Thyroid gland (tissue), 4 donors: ENCODE measurements around the gene GLG1. TPM values are rescaled to one million over a fixed set of nuclear protein-coding genes. Genes with fewer than 3 reads are reported as not detected.

Experiments
- DNase-seq, 2 donors: peaks; one replicate each; pipeline ENCODE4 v3.0.0-alpha.2; 2019
- H3K27ac ChIP-seq, 3 donors: fragments of 200-600 bp; sonication (generic); 1 replicate in 2 of 3; 2 replicates in 1 of 3; pipeline ENCODE4 v1.5.1; 2016 to 2019; ENCODE audit warnings: mild to moderate bottlenecking in 1 of 3, moderate library complexity in 1 of 3
- H3K27me3 ChIP-seq: fragments of 200-600 bp; sonication (generic); one replicate; pipeline ENCODE4 v1.5.1; 2019
- H3K36me3 ChIP-seq, 2 donors: fragments of 200-600 bp; sonication (generic); one replicate each; pipeline ENCODE4 v1.5.1; 2016 to 2019
- H3K4me1 ChIP-seq, 2 donors: fragments of 200-600 bp; sonication (generic); one replicate each; pipeline ENCODE4 v1.5.1; 2017 to 2019
- H3K4me3 ChIP-seq, 3 donors: fragments of 200-600 bp; sonication (generic); replicated peaks in 1 of 3; 1 replicate in 2 of 3; 2 replicates in 1 of 3; pipeline ENCODE4 v1.5.1; 2016; ENCODE audit warnings: mild to moderate bottlenecking in 1 of 3
- H3K9me3 ChIP-seq: fragments of 200-600 bp; sonication (generic); one replicate; pipeline ENCODE4 v1.5.1; 2017
- POLR2A ChIP-seq, 2 donors: fragments of 450-650 bp; IDR thresholded peaks; one replicate each; pipeline ENCODE4 v1.6.1; 2017; ENCODE audit warnings: antibody characterized with exemption in 2 of 2, mild to moderate bottlenecking in 2 of 2, moderate library complexity in 1 of 2
- WGBS, 2 donors: methylation state at CpG; one replicate each; pipeline ENCODE4 v1.1.5; 2017; 5-methylcytosine and 5-hydroxymethylcytosine counted together
- intact Hi-C: fragments of 100-400 bp; cut with DNase I; formaldehyde crosslinking; loops from one replicate; pipeline ENCODE4 v1.15.1; 2023
- total RNA-seq, 4 donors: library from RNA; depleted of rRNA; stranded (reverse); fragments of >200 nt; gene quantifications; one replicate each; pipeline ENCODE4 v1.2.3, GENCODE V29; 2016
- TF ChIP-seq, protein P1 (sequence below), 6 experiments: fragments of 200-600 bp in 3 of 6; fragments of 450-650 bp in 3 of 6; sonication (generic) in 3 of 6; IDR thresholded peaks; one replicate each; pipeline ENCODE4 v1.5.1; 2016 to 2019; ENCODE audit warnings: antibody characterized with exemption in 6 of 6, mild to moderate bottlenecking in 2 of 6, inconsistent platforms in 1 of 6, moderate library complexity in 1 of 6

Gene GLG1
- total RNA-seq, 4 donors from 2014 or later = 127 to 182 (median 151) TPM

DNA sequence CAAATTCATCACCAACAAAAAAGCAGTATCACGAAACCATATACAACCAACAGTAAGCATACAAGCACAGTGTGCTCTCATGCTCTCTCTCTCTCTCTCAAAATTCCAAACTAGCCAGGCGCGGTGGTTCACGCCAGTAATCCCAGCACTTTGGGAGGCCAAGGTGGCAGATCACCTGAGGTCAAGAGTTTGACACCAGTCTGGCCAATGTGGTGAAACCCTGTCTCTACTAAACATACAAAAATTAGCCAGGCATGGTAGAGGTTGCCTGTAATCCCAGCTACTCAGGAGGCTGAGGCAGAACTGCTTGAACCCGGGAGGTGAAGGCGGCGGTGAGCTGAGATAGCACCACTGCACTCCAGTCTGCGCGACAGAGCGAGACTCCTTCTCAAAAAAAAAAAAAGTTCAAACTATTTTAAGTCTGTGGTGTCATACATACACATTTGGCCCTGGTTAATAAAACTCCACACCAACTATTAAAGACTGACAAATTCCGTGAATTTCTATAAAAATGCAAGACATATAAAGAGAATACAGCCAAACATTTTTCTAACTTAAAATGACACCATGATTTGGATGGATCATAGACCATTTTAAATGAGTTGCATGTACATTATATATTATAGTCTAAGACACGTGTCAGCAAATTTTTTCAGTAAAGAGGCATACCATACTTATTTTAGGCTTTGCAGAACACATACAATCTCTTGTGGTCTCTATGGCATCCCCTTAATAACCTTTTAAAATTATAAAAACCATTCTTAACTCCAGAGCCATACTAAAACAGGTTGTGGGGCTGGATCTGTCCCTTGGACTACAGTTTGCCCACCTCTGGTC, 30.9 kb downstream of the GLG1 start:
- Histone ChIP-seq H3K4me1 (peaks cover 44 to 53% of the 10 kb centered on the region in 2 donors), H3K27ac (peak overlapping the region in 2 of 3 donors; percentile 8 to 45), H3K9me3 (no peaks in the 10 kb centered on the region), H3K27me3 (no peaks in the 10 kb centered on the region), H3K36me3 (no peaks in the 10 kb centered on the region), H3K4me3 (no peak overlapping the region)
- TF ChIP-seq POLR2A (IDR thresholded peaks at IDR 0.05) = no peak
- TF ChIP-seq, protein P1, sequence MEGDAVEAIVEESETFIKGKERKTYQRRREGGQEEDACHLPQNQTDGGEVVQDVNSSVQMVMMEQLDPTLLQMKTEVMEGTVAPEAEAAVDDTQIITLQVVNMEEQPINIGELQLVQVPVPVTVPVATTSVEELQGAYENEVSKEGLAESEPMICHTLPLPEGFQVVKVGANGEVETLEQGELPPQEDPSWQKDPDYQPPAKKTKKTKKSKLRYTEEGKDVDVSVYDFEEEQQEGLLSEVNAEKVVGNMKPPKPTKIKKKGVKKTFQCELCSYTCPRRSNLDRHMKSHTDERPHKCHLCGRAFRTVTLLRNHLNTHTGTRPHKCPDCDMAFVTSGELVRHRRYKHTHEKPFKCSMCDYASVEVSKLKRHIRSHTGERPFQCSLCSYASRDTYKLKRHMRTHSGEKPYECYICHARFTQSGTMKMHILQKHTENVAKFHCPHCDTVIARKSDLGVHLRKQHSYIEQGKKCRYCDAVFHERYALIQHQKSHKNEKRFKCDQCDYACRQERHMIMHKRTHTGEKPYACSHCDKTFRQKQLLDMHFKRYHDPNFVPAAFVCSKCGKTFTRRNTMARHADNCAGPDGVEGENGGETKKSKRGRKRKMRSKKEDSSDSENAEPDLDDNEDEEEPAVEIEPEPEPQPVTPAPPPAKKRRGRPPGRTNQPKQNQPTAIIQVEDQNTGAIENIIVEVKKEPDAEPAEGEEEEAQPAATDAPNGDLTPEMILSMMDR (IDR thresholded peaks at IDR 0.05) = no peak
- WGBS, 2 donors = 49 to 61% methylated on average over 12 of the region's 12 CpGs
- DNase-seq = peak; percentile 73 to 77
- intact Hi-C loops = no loop called here

- Histone ChIP-seq H3K4me3 (no peak overlapping the region), H3K27ac (peak overlapping the region in 1 of 3 donors; percentile 30), H3K9me3 (no peaks in the 10 kb centered on the region), H3K4me1 (peaks cover 36 to 53% of the 10 kb centered on the region in 2 donors), H3K27me3 (no peaks in the 10 kb centered on the region), H3K36me3 (no peaks in the 10 kb centered on the region)
- TF ChIP-seq, protein P1 (IDR thresholded peaks at IDR 0.05) = no peak
- TF ChIP-seq POLR2A (IDR thresholded peaks at IDR 0.05) = no peak
- 93 to 95% methylated on average over 7 of the region's 7 CpGs for WGBS, 2 donors
- intact Hi-C loops = no loop called here
- DNase-seq = no peak
These were observed 31.6 kb downstream of the GLG1 start for GRCh38 chr16:74575175-74575806.

GRCh38 chr16:74574146-74574545, 32.8 kb downstream of the GLG1 start:
- TF ChIP-seq, protein P1 (IDR thresholded peaks at IDR 0.05) = no peak
- no peak for TF ChIP-seq POLR2A (IDR thresholded peaks at IDR 0.05)
- Histone ChIP-seq H3K4me1 (peaks cover 31 to 42% of the 10 kb centered on the region in 2 donors), H3K9me3 (no peaks in the 10 kb centered on the region), H3K4me3 (no peak overlapping the region), H3K27ac (no peak overlapping the region), H3K36me3 (no peaks in the 10 kb centered on the region), H3K27me3 (no peaks in the 10 kb centered on the region)
- no peak for DNase-seq
- WGBS, 2 donors = 91 to 93% methylated on average over 2 of the region's 2 CpGs
- intact Hi-C loops = no loop called here

DNA sequence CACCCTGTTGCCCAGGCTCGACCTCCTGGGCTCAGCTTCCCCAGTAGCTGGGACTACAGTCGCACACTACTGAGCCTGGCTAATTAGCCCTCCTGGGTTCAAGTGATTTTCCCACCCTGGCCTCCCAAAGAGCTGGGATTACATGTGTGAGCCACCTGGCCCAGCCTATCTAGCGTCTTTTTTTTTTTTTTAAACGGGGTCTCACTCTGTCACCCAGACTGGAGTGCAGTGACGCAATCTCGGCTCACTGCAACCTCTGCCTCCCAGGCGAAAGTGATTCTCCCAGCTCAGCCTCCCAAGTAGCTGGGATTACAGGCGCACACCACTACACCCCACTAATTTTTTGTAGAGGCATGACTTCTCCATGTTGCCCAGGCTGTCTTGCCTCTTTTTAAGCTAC, 33.3 kb downstream of the GLG1 start:
- Histone ChIP-seq H3K9me3 (no peaks in the 10 kb centered on the region), H3K36me3 (no peaks in the 10 kb centered on the region), H3K27ac (no peak overlapping the region), H3K4me1 (peaks cover 26 to 37% of the 10 kb centered on the region in 2 donors), H3K4me3 (no peak overlapping the region), H3K27me3 (no peaks in the 10 kb centered on the region)
- TF ChIP-seq, protein P1 (IDR thresholded peaks at IDR 0.05) = no peak
- TF ChIP-seq POLR2A (IDR thresholded peaks at IDR 0.05) = no peak
- intact Hi-C loops = no loop called here
- no peak for DNase-seq
- 82 to 85% methylated on average over 8 of the region's 8 CpGs for WGBS, 2 donors
